Hepatocyte (in vitro differentiated cells): ENCODE data around the gene LAG3. TPM values are rescaled to one million over a fixed set of nuclear protein-coding genes. Genes with fewer than 3 reads are reported as not detected.

Experiments used
- DNase-seq: peaks from one replicate; pipeline ENCODE4 v3.0.0-alpha.2; 2016; ENCODE audit warnings: low spot score
- H2AFZ ChIP-seq: fragments of 200-600 bp; sonication (generic); 2 replicates; pipeline ENCODE4 v1.6.0; 2016; ENCODE audit warnings: antibody characterized with exemption, mild to moderate bottlenecking
- H3K27ac ChIP-seq: fragments of 200-600 bp; sonication (generic); 2 replicates; pipeline ENCODE4 v1.5.1; 2016; ENCODE audit warnings: mild to moderate bottlenecking
- H3K27me3 ChIP-seq: fragments of 200-600 bp; sonication (generic); 2 replicates; pipeline ENCODE4 v1.6.1; 2016
- H3K36me3 ChIP-seq: fragments of 200-600 bp; sonication (generic); replicated peaks from 2 replicates; pipeline ENCODE4 v1.5.1; 2016; ENCODE audit warnings: low read depth; ENCODE audit not compliant: insufficient read depth
- H3K4me1 ChIP-seq: fragments of 200-600 bp; sonication (generic); 2 replicates; pipeline ENCODE4 v1.5.1; 2016; ENCODE audit warnings: mild to moderate bottlenecking, moderate library complexity; ENCODE audit not compliant: insufficient read depth
- H3K4me2 ChIP-seq: fragments of 200-600 bp; sonication (generic); 2 replicates; pipeline ENCODE4 v1.6.0; 2016
- H3K4me3 ChIP-seq: fragments of 200-600 bp; sonication (generic); 2 replicates; pipeline ENCODE4 v1.5.1; 2016; ENCODE audit warnings: mild to moderate bottlenecking
- H3K79me2 ChIP-seq: fragments of 200-600 bp; sonication (generic); 2 replicates; pipeline ENCODE4 v1.6.0; 2017; ENCODE audit warnings: mild to moderate bottlenecking
- H3K9me2 ChIP-seq: fragments of 200-600 bp; sonication (generic); replicated peaks from 2 replicates; pipeline ENCODE4 v1.6.0; 2017; ENCODE audit warnings: mild to moderate bottlenecking; ENCODE audit not compliant: insufficient read depth
- H3K9me3 ChIP-seq: fragments of 200-600 bp; sonication (generic); 2 replicates; pipeline ENCODE4 v1.5.1; 2016; ENCODE audit warnings: low read depth, mild to moderate bottlenecking
- H4K20me1 ChIP-seq: fragments of 200-600 bp; sonication (generic); 2 replicates; pipeline ENCODE4 v1.6.0; 2016; ENCODE audit warnings: mild to moderate bottlenecking; ENCODE audit not compliant: insufficient read depth, poor library complexity, severe bottlenecking
- EZH2 ChIP-seq: fragments of 200-600 bp; sonication (generic); IDR thresholded peaks from 2 replicates; pipeline ENCODE4 v1.6.1; 2016; ENCODE audit warnings: antibody characterized with exemption, mild to moderate bottlenecking, borderline replicate concordance
- EZH2phosphoT487 ChIP-seq: fragments of 200-600 bp; sonication (generic); IDR thresholded peaks from one replicate; pipeline ENCODE4 v1.6.1; 2018; ENCODE audit warnings: antibody characterized with exemption, mild to moderate bottlenecking, low read depth, moderate library complexity; ENCODE audit not compliant: unreplicated experiment, severe bottlenecking
- WGBS: methylation state at CpG from one replicate; pipeline ENCODE4 v1.1.6; 2016; ENCODE audit warnings: low lambda C conversion rate; ENCODE audit errors: missing lambda C conversion rate; 5-methylcytosine and 5-hydroxymethylcytosine counted together
- polyA plus RNA-seq: library from polyadenylated mRNA; unstranded; fragments of >200 nt; fragmentation: Nextera tagmentation; extraction: Ambion mirVana; gene quantifications from 2 replicates; pipeline ENCODE4 v1.2.1, GENCODE V29; 2016
- total RNA-seq: library from RNA; depleted of rRNA; stranded (reverse); fragments of >200 nt; gene quantifications from 2 replicates; pipeline ENCODE4 v1.2.3, GENCODE V29; 2014
- TF ChIP-seq, protein P1 (sequence below): fragments of 200-600 bp; sonication (generic); IDR thresholded peaks from 2 replicates; pipeline ENCODE4 v1.5.1; 2016; ENCODE audit warnings: antibody characterized with exemption, mild to moderate bottlenecking; ENCODE audit not compliant: poor library complexity

LAG3 gene
- total and polyA plus RNA-seq, 2 experiments from 2014 or later, result 0.70 to 0.91 TPM

- H3K9me3 ChIP-seq, result no peaks in the 10 kb centered on the region
- H4K20me1 ChIP-seq, result no peaks in the 10 kb centered on the region
- H3K9me2 ChIP-seq, result no peaks in the 10 kb centered on the region
- no peaks in the 10 kb centered on the region for H3K79me2 ChIP-seq
- TF ChIP-seq EZH2, result no peak
- no peak for TF ChIP-seq EZH2phosphoT487
- TF ChIP-seq, protein P1, sequence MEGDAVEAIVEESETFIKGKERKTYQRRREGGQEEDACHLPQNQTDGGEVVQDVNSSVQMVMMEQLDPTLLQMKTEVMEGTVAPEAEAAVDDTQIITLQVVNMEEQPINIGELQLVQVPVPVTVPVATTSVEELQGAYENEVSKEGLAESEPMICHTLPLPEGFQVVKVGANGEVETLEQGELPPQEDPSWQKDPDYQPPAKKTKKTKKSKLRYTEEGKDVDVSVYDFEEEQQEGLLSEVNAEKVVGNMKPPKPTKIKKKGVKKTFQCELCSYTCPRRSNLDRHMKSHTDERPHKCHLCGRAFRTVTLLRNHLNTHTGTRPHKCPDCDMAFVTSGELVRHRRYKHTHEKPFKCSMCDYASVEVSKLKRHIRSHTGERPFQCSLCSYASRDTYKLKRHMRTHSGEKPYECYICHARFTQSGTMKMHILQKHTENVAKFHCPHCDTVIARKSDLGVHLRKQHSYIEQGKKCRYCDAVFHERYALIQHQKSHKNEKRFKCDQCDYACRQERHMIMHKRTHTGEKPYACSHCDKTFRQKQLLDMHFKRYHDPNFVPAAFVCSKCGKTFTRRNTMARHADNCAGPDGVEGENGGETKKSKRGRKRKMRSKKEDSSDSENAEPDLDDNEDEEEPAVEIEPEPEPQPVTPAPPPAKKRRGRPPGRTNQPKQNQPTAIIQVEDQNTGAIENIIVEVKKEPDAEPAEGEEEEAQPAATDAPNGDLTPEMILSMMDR, result no peak
- WGBS, result 56% methylated on average over 1 of the region's 1 CpG
- H3K27me3 ChIP-seq, result no peaks in the 10 kb centered on the region
- no peak overlapping the region for H3K4me2 ChIP-seq
- no peaks in the 10 kb centered on the region for H3K4me1 ChIP-seq
- no peak overlapping the region for H3K4me3 ChIP-seq
- H2AFZ ChIP-seq, result no peak overlapping the region
- H3K27ac ChIP-seq, result no peak overlapping the region
- DNase-seq, result no peak
- H3K36me3 ChIP-seq, result no peaks in the 10 kb centered on the region
Observed at GRCh38 chr12:6810758-6811157, 38.4 kb downstream of the LAG3 start.

DNA sequence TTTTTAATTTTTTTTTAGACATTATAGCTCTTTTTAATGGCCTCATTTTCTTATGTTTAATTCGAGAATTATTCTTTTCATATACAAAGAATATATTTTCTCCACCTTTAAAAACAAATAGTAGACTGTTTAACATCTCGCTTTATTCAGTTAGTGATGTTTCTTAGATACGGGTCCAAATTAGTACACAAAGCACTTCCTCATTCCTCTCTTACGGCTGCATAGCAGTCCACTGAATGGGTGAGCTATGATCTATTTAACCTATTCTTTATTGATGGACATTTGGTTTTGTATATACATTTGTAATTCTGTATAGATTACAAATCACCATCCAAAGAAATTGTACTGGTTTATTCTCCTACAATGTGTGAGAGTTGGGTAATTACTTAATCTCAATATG is 41.0 kb downstream of the LAG3 start:
- Histone ChIP-seq H3K36me3 (no peaks in the 10 kb centered on the region), H2AFZ (no peak overlapping the region), H3K4me3 (no peak overlapping the region), H3K4me2 (no peak overlapping the region), H3K4me1 (no peaks in the 10 kb centered on the region), H3K79me2 (no peaks in the 10 kb centered on the region), H3K27ac (no peak overlapping the region), H3K27me3 (no peaks in the 10 kb centered on the region), H3K9me2 (no peaks in the 10 kb centered on the region), H4K20me1 (no peaks in the 10 kb centered on the region), H3K9me3 (no peaks in the 10 kb centered on the region)
- WGBS, result 71% methylated on average over 4 of the region's 4 CpGs
- TF ChIP-seq EZH2 (no peak), EZH2phosphoT487 (no peak)
- TF ChIP-seq, protein P1, result no peak
- DNase-seq, result no peak

GRCh38 chr12:6816598-6816997 is 44.3 kb downstream of the LAG3 start:
- H3K27me3 ChIP-seq, result no peaks in the 10 kb centered on the region
- H3K27ac ChIP-seq, result no peak overlapping the region
- TF ChIP-seq, protein P1, result no peak
- TF ChIP-seq EZH2 (no peak), EZH2phosphoT487 (no peak)
- H4K20me1 ChIP-seq, result no peaks in the 10 kb centered on the region
- no peak overlapping the region for H3K4me2 ChIP-seq
- H3K4me1 ChIP-seq, result peaks cover 10% of the 10 kb centered on the region
- no peak overlapping the region for H3K4me3 ChIP-seq
- 40% methylated on average over 3 of the region's 3 CpGs for WGBS
- H3K79me2 ChIP-seq, result no peaks in the 10 kb centered on the region
- no peaks in the 10 kb centered on the region for H3K9me2 ChIP-seq
- H3K36me3 ChIP-seq, result no peaks in the 10 kb centered on the region
- H3K9me3 ChIP-seq, result no peaks in the 10 kb centered on the region
- H2AFZ ChIP-seq, result no peak overlapping the region
- DNase-seq, result no peak

DNA sequence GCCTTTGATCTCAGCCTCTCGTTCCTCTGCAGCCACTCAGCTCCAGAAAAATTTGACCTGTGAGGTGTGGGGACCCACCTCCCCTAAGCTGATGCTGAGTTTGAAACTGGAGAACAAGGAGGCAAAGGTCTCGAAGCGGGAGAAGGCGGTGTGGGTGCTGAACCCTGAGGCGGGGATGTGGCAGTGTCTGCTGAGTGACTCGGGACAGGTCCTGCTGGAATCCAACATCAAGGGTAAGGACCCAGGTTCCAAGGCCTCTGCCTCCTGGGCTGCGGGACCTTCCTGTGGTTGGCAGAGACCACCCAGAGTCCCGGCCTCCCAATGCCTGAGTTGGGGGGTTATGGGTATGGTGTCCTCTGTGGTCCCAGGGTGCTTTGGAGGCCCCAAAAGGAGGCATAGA is 44.8 kb downstream of the LAG3 start:
- Histone ChIP-seq H2AFZ (no peak overlapping the region), H4K20me1 (no peaks in the 10 kb centered on the region), H3K9me3 (no peaks in the 10 kb centered on the region), H3K4me2 (no peak overlapping the region), H3K36me3 (no peaks in the 10 kb centered on the region), H3K4me1 (peaks cover 10% of the 10 kb centered on the region), H3K27me3 (no peaks in the 10 kb centered on the region), H3K9me2 (no peaks in the 10 kb centered on the region), H3K27ac (no peak overlapping the region), H3K4me3 (no peak overlapping the region), H3K79me2 (no peaks in the 10 kb centered on the region)
- no peak for DNase-seq
- TF ChIP-seq EZH2 (no peak), EZH2phosphoT487 (no peak)
- TF ChIP-seq, protein P1, result no peak
- 80% methylated on average over 8 of the region's 8 CpGs for WGBS
